Neural cell (in vitro differentiated cells): ENCODE results near the gene SNAP25. TPM values are rescaled to one million over a fixed set of nuclear protein-coding genes. Genes with fewer than 3 reads are reported as not detected.

Experiments
- H2AFZ ChIP-seq: fragments of 200-600, 300-800 bp; sonication (generic), shearing (Covaris generic); 2 replicates; pipeline ENCODE4 v1.6.0; 2014; ENCODE audit warnings: low read depth, mild to moderate bottlenecking, antibody characterized with exemption, low read length, moderate library complexity
- H3F3A ChIP-seq: fragments of 200-600 bp; shearing (Covaris generic); 2 replicates; pipeline ENCODE4 v1.6.1; 2016; ENCODE audit warnings: mild to moderate bottlenecking, moderate library complexity, mixed read lengths, antibody characterized with exemption, low read length; ENCODE audit not compliant: insufficient read depth, poor library complexity, severe bottlenecking
- H3K27ac ChIP-seq: fragments of 200-600, 300-800 bp; sonication (generic), shearing (Covaris generic); 2 replicates; pipeline ENCODE4 v1.5.1; 2014; ENCODE audit warnings: mild to moderate bottlenecking, low read length, moderate library complexity
- H3K27me3 ChIP-seq: fragments of 300-800, 200-600 bp; sonication (generic), shearing (Covaris generic); 2 replicates; pipeline ENCODE4 v1.6.0; 2014; ENCODE audit warnings: mild to moderate bottlenecking, low read depth, low read length, moderate library complexity; ENCODE audit not compliant: insufficient read depth
- H3K36me3 ChIP-seq: fragments of 300-800, 200-600 bp; sonication (generic), shearing (Covaris generic); 2 replicates; pipeline ENCODE4 v1.5.1; 2014; ENCODE audit warnings: mild to moderate bottlenecking, antibody characterized with exemption, low read length, moderate library complexity; ENCODE audit not compliant: insufficient read depth
- H3K4me2 ChIP-seq: fragments of 300-800, 200-600 bp; sonication (generic), shearing (Covaris generic); 2 replicates; pipeline ENCODE4 v1.6.0; 2014; ENCODE audit warnings: mild to moderate bottlenecking, low read length
- H3K4me3 ChIP-seq: fragments of 300-800, 200-600 bp; sonication (generic), shearing (Covaris generic); 2 replicates; pipeline ENCODE4 v1.5.1; 2014; ENCODE audit warnings: mild to moderate bottlenecking, low read length, moderate library complexity
- H3K79me2 ChIP-seq: fragments of 200-600 bp; shearing (Covaris generic); replicated peaks from 2 replicates; pipeline ENCODE4 v1.6.0; 2014; ENCODE audit warnings: mild to moderate bottlenecking, low read length, moderate library complexity; ENCODE audit not compliant: insufficient read depth
- H3K9ac ChIP-seq: fragments of 300-800, 200-600 bp; sonication (generic), shearing (Covaris generic); 2 replicates; pipeline ENCODE4 v1.6.1; 2016; ENCODE audit warnings: mild to moderate bottlenecking, low read length, mixed read lengths
- H3K9me2 ChIP-seq: fragments of 200-600 bp; shearing (Covaris generic); 2 replicates; pipeline ENCODE4 v1.6.1; 2016; ENCODE audit warnings: mild to moderate bottlenecking, low read length, mixed read lengths; ENCODE audit not compliant: insufficient read depth
- H3K9me3 ChIP-seq: fragments of 200-600, 300-800 bp; sonication (generic), shearing (Covaris generic); 2 replicates; pipeline ENCODE4 v1.6.1; 2016; ENCODE audit warnings: mild to moderate bottlenecking, mixed run types, low read length, moderate library complexity, mixed read lengths
- H4K20me1 ChIP-seq: fragments of 200-600 bp; shearing (Covaris generic); 2 replicates; pipeline ENCODE4 v1.6.1; 2016; ENCODE audit warnings: mild to moderate bottlenecking, mixed run types; ENCODE audit not compliant: insufficient read depth
- CTCF ChIP-seq: fragments of 450-650 bp; IDR thresholded peaks from 2 replicates; pipeline ENCODE4 v1.5.1; 2014; ENCODE audit warnings: antibody characterized with exemption, mild to moderate bottlenecking, moderate library complexity; ENCODE audit not compliant: poor library complexity, severe bottlenecking
- EP300 ChIP-seq: fragments of 450-650 bp; conservative IDR thresholded peaks from 2 replicates; pipeline ENCODE4 v1.6.1; 2014; ENCODE audit warnings: antibody characterized with exemption, mild to moderate bottlenecking, moderate library complexity; ENCODE audit not compliant: poor library complexity, severe bottlenecking
- EZH2 ChIP-seq: fragments of 200-600, 300-800 bp; shearing (Covaris generic), sonication (generic); IDR thresholded peaks from 2 replicates; pipeline ENCODE4 v1.6.1; 2014; ENCODE audit warnings: antibody characterized with exemption, low read length, borderline replicate concordance, mild to moderate bottlenecking; ENCODE audit not compliant: insufficient read depth, poor library complexity, severe bottlenecking
- MXI1 ChIP-seq: fragments of 450-650 bp; conservative IDR thresholded peaks from 2 replicates; pipeline ENCODE4 v1.6.1; 2014; ENCODE audit warnings: antibody characterized with exemption, mild to moderate bottlenecking; ENCODE audit not compliant: poor library complexity, severe bottlenecking
- POLR2AphosphoS5 ChIP-seq: IDR thresholded peaks from 2 replicates; pipeline ENCODE4 v1.6.1; 2012
- RAD21 ChIP-seq: fragments of 450-650 bp; conservative IDR thresholded peaks from 2 replicates; pipeline ENCODE4 v1.6.1; 2014; ENCODE audit warnings: antibody characterized with exemption, mild to moderate bottlenecking, moderate library complexity
- SMC3 ChIP-seq: fragments of 450-650 bp; conservative IDR thresholded peaks from 2 replicates; pipeline ENCODE4 v1.6.1; 2014; ENCODE audit warnings: antibody characterized with exemption, mild to moderate bottlenecking, moderate library complexity; ENCODE audit not compliant: poor library complexity
- TAF1 ChIP-seq: IDR thresholded peaks from 2 replicates; pipeline ENCODE4 v1.6.1; 2012; ENCODE audit warnings: low read depth
- polyA plus RNA-seq: library from polyadenylated mRNA; depleted of rRNA; stranded (reverse); fragments of >200 nt; gene quantifications from 2 replicates; pipeline ENCODE4 v1.2.3, GENCODE V29; 2014
- TF ChIP-seq, protein P1 (sequence below): IDR thresholded peaks from 2 replicates; pipeline ENCODE4 v1.6.1; 2012; ENCODE audit warnings: borderline replicate concordance

Gene SNAP25
- polyA plus RNA-seq, 1 donor from 2014 or later: 139 TPM

DNA sequence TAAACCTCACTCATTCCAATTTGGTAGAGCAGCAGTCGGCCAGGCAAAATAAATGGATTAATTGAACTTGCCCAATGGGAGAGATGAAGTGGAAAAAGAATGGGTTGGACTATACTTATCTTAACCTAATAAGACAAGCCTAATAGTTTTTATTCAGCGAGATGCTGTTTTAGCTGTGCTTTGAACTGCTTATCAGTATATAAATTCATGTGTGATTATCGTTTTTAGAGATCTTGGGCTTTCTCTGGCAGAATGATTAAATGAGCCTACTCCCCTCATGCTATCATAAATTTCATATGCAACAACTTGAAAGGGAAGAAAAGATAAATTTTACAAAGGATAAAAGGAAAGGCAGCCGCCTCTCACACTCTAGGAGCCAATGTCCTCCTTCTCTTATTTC lies 59.8 kb downstream of the SNAP25 start:
- Histone ChIP-seq H3K9ac (no peak overlapping the region), H2AFZ (no peak overlapping the region), H3K27ac (no peak overlapping the region), H3F3A (no peaks in the 10 kb centered on the region), H3K79me2 (no peaks in the 10 kb centered on the region), H3K36me3 (peaks cover 7% of the 10 kb centered on the region), H3K4me3 (no peak overlapping the region), H3K9me2 (no peaks in the 10 kb centered on the region), H4K20me1 (no peaks in the 10 kb centered on the region), H3K4me2 (no peak overlapping the region), H3K27me3 (no peaks in the 10 kb centered on the region), H3K9me3 (no peaks in the 10 kb centered on the region)
- TF ChIP-seq CTCF (no peak), POLR2AphosphoS5 (no peak), RAD21 (no peak), TAF1 (no peak), EP300 (no peak), MXI1 (no peak), EZH2 (no peak), SMC3 (no peak)
- TF ChIP-seq, protein P1, sequence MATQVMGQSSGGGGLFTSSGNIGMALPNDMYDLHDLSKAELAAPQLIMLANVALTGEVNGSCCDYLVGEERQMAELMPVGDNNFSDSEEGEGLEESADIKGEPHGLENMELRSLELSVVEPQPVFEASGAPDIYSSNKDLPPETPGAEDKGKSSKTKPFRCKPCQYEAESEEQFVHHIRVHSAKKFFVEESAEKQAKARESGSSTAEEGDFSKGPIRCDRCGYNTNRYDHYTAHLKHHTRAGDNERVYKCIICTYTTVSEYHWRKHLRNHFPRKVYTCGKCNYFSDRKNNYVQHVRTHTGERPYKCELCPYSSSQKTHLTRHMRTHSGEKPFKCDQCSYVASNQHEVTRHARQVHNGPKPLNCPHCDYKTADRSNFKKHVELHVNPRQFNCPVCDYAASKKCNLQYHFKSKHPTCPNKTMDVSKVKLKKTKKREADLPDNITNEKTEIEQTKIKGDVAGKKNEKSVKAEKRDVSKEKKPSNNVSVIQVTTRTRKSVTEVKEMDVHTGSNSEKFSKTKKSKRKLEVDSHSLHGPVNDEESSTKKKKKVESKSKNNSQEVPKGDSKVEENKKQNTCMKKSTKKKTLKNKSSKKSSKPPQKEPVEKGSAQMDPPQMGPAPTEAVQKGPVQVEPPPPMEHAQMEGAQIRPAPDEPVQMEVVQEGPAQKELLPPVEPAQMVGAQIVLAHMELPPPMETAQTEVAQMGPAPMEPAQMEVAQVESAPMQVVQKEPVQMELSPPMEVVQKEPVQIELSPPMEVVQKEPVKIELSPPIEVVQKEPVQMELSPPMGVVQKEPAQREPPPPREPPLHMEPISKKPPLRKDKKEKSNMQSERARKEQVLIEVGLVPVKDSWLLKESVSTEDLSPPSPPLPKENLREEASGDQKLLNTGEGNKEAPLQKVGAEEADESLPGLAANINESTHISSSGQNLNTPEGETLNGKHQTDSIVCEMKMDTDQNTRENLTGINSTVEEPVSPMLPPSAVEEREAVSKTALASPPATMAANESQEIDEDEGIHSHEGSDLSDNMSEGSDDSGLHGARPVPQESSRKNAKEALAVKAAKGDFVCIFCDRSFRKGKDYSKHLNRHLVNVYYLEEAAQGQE: no peak

DNA sequence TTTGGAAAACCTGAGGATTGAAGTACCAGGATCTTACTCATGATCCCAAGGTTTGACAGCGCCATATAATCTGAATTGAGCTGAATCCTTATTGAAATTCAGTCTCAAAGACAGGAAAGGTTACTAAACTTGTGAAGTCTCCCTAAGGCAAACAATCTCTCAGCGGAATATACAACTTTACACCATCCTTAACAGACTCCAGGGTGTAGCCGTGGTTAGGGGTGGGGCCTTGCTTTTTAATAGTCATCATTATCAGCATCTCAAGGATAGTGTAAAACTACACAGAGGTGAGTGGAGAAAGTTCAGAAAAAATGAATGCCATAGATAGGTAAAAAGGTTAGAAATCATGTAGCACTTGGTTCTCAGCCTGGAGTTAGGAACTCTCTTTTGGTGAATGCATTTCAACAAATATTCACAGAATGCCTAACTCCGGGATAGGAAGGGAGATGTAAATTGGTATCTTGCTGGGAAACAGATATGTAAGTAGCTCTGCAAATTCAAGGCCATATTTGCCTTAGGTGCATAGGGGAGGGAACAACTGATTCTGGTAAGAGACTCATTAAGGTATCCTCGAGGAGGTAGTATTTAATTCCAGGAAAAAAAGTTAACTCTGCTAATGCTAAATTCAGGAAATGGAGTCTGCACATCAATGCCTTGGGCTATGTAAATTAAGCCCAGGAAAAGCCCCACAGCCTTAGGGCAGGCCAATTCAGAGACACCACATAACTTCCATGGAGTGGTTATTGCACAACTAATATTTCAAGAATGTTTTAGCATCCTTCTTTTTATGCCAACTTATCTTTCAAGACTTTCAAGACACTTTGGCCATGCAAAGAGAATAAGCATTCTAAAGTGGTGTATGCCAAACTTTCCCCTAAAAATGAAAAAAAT lies 61.6 kb downstream of the SNAP25 start:
- Histone ChIP-seq H3K9ac (no peak overlapping the region), H4K20me1 (no peaks in the 10 kb centered on the region), H3K79me2 (no peaks in the 10 kb centered on the region), H3K4me3 (no peak overlapping the region), H3K9me3 (no peaks in the 10 kb centered on the region), H3F3A (no peaks in the 10 kb centered on the region), H2AFZ (no peak overlapping the region), H3K4me2 (no peak overlapping the region), H3K27ac (no peak overlapping the region), H3K27me3 (no peaks in the 10 kb centered on the region), H3K9me2 (no peaks in the 10 kb centered on the region), H3K36me3 (peaks cover 7% of the 10 kb centered on the region)
- TF ChIP-seq MXI1: no peak
- no peak for TF ChIP-seq TAF1
- TF ChIP-seq RAD21: no peak
- TF ChIP-seq EP300: no peak
- TF ChIP-seq, protein P1: no peak
- no peak for TF ChIP-seq CTCF
- no peak for TF ChIP-seq EZH2
- no peak for TF ChIP-seq POLR2AphosphoS5
- no peak for TF ChIP-seq SMC3
